Activated T-cell treated with anti-CD3 and anti-CD28 coated beads, Interleukin-2, amount 50 U/mL, for 4 hours (primary cell): ENCODE data around the gene PTGS1. TPM values are rescaled to one million over a fixed set of nuclear protein-coding genes. Genes with fewer than 3 reads are reported as not detected.
"Not testable (repeated sequence)": the region's sequence is repeated elsewhere in the genome, so short reads cannot be mapped to it uniquely, and the experiment has no call there.

ENCODE experiments used
- ATAC-seq, 2 donors: fragments of 200-7000 bp; cut with Tn5 transposase; one replicate each; pipeline ENCODE4 v1.10.0; 2021
- DNase-seq: peaks from one replicate; pipeline ENCODE4 v3.0.0-alpha.2; 2020
- H3K27me3 Mint-ChIP-seq: one replicate; pipeline ENCODE4 v1.8.0; 2021; ENCODE audit warnings: low read depth, mixed read lengths
- H3K36me3 Mint-ChIP-seq: one replicate; pipeline ENCODE4 v1.8.0; 2022; ENCODE audit warnings: mixed read lengths; ENCODE audit not compliant: insufficient read depth
- H3K4me1 Mint-ChIP-seq: one replicate; pipeline ENCODE4 v1.8.0; 2021; ENCODE audit warnings: low read depth, mixed read lengths
- H3K4me3 Mint-ChIP-seq: one replicate; pipeline ENCODE4 v1.8.0; 2021; ENCODE audit warnings: mild to moderate bottlenecking, moderate library complexity, mixed read lengths
- H3K9me3 Mint-ChIP-seq: one replicate; pipeline ENCODE4 v1.8.0; 2021; ENCODE audit warnings: mixed read lengths
- total RNA-seq, 3 donors: library from RNA; stranded (reverse); gene quantifications; one replicate each; pipeline ENCODE4 v1.2.1, GENCODE V29; 2021

The PTGS1 gene
- total RNA-seq, 3 donors from 2014 or later: 0.18 to 0.35 (median 0.35) TPM

- Mint-ChIP-seq H3K36me3 (no peaks in the 10 kb centered on the region), H3K9me3 (no peaks in the 10 kb centered on the region), H3K4me3 (no peak overlapping the region), H3K27me3 (peaks cover 12% of the 10 kb centered on the region), H3K4me1 (no peaks in the 10 kb centered on the region)
- no peak for DNase-seq
- ATAC-seq: no peak
Measured at GRCh38 chr9:122392714-122393113, 21.9 kb downstream of the PTGS1 start.

GRCh38 chr9:122393284-122393983, 22.6 kb downstream of the PTGS1 start:
- Mint-ChIP-seq H3K27me3 (peaks cover 12% of the 10 kb centered on the region), H3K9me3 (no peaks in the 10 kb centered on the region), H3K36me3 (no peaks in the 10 kb centered on the region), H3K4me3 (no peak overlapping the region), H3K4me1 (no peaks in the 10 kb centered on the region)
- DNase-seq (no peak), ATAC-seq (no peak)

DNA sequence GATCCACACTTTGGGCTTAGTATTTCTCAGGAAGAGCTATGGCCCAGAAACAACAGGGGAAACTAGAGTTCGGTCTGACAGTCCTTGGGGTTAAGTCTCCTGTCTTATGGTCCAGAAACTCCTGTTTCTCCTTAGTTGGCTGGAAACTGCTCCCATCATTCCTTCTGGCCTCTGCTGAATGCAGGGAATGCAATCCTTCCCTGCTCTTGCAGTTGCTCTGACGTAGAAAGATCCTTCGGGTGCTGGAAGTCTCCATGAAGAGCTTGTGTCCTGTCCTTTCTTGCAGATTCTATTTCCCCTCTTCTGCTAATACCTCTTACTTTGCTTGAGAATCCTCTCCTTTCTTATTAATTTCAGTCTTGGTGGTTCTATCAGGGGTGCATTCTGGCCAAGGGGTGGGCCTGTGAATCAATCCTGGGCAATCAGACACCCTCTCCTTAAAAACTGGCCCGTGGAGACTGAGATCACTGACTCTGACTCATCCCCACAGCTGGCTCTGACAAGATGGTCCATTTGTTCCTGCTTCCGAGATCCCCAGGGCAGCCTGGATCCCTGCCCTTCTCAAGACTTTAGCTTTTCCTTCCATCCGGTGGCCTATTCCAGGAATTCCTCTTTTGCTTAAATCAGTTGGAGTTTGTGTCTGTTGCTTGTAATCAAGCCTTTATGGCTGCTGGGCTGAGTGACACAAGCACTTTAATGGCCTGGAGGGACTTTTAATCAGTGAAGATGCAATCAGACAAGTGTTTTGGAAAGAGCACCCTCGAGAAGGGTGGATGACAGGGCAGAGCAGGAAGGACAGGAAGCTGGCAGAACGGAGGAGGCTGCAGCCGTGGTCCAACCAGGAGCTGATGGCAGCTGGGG, 23.7 kb downstream of the PTGS1 start:
- Mint-ChIP-seq H3K36me3 (no peaks in the 10 kb centered on the region), H3K4me3 (no peak overlapping the region), H3K4me1 (no peaks in the 10 kb centered on the region), H3K9me3 (peaks cover 6% of the 10 kb centered on the region), H3K27me3 (peaks cover 8% of the 10 kb centered on the region)
- ATAC-seq (no peak), DNase-seq (no peak)

DNA sequence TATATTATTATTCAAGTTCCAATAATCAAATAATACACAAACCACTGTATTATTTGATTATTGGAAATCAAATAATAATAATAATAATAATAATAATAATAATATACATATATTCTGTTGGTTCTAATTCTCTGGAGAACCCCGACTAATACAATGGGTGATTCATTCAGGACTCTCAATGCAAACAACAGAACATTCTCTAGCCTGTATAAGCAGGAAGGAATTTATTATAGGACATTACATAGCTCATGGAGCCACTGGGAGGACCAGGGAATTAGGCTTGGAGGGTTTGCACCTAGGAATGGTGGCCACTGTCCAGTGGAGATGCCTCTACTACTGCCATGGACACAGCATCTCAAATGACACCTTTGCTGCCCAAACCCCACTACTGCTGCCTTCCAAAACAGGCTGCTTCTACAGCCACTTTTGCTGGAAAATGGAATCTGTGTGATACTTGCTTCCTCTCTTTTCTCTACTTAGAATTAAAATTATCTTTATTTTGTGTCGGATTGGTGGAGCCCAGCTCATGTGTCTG, 25.9 kb downstream of the PTGS1 start:
- no peaks in the 10 kb centered on the region for H3K36me3 Mint-ChIP-seq
- H3K4me3 Mint-ChIP-seq: no peak overlapping the region
- ATAC-seq: no peak
- no peaks in the 10 kb centered on the region for H3K27me3 Mint-ChIP-seq
- H3K4me1 Mint-ChIP-seq: no peaks in the 10 kb centered on the region
- no peak for DNase-seq
- H3K9me3 Mint-ChIP-seq: peaks cover 16% of the 10 kb centered on the region

DNA sequence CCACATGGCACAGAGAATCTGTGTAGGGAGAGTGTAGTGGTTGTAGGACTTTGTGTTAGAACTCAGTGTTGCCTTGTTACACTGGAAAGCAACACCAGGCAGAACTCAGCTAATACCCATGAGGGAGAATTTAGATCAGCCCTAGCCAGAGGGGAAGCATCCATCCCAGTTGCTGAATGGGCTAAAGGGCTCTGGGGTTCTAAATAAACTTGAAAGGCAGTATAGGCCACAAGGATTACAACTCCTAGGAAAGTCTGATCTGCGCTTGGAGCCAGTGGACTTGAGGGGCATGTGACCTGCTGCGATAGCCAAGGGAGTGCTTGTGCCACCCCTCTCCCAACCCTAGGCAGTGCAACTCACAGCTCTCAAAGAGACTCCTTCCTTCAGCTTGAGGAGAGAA, 26.9 kb downstream of the PTGS1 start:
- no peaks in the 10 kb centered on the region for H3K36me3 Mint-ChIP-seq
- DNase-seq (no peak), ATAC-seq (no peak)
- H3K4me1 Mint-ChIP-seq: peaks cover 4% of the 10 kb centered on the region
- peaks cover 16% of the 10 kb centered on the region for H3K9me3 Mint-ChIP-seq
- H3K27me3 Mint-ChIP-seq: peaks cover 4% of the 10 kb centered on the region
- H3K4me3 Mint-ChIP-seq: no peak overlapping the region

DNA sequence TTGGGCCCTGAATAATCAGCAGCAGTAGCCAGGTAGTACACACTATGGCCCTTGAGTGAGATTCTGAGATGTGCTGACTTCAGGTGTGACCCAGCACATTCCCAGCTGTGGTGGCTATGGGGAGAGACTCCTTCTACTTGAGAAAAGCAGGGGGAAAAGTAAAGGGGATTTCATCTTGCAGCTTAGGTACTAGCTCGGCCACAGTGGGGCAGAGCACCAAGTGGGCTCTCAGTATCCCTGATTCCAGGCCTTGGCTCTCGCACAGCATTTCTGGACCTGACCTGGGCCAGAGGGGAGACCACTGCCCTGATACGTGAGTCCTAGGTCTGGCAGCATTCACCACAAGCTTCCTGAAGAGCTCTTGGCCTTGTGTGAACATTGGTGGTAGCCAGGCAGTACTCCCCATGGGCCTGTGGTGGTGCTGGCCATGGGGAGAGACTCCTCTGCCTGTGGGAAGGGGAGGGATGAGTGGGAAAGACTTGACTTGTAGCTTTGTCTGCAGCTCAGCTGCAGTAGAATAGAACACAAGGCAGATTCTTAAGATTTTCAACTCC, 27.6 kb downstream of the PTGS1 start:
- no peak for ATAC-seq

GRCh38 chr9:122401896-122402295, 31.1 kb downstream of the PTGS1 start:
- no peak overlapping the region for H3K4me3 Mint-ChIP-seq
- no peak for ATAC-seq
- peaks cover 13% of the 10 kb centered on the region for H3K27me3 Mint-ChIP-seq
- H3K36me3 Mint-ChIP-seq: no peaks in the 10 kb centered on the region
- peaks cover 5% of the 10 kb centered on the region for H3K4me1 Mint-ChIP-seq
- DNase-seq: no peak
- H3K9me3 Mint-ChIP-seq: peaks cover 16% of the 10 kb centered on the region

More for the DNA sequence above, 27.6 kb downstream of the PTGS1 start:
- no peak overlapping the region for H3K4me3 Mint-ChIP-seq
- peaks cover 16% of the 10 kb centered on the region for H3K9me3 Mint-ChIP-seq
- DNase-seq: no peak
- H3K36me3 Mint-ChIP-seq: no peaks in the 10 kb centered on the region
- H3K27me3 Mint-ChIP-seq: peaks cover 11% of the 10 kb centered on the region
- H3K4me1 Mint-ChIP-seq: peaks cover 5% of the 10 kb centered on the region

GRCh38 chr9:122402403-122402871, 31.6 kb downstream of the PTGS1 start:
- Mint-ChIP-seq H3K4me3 (no peak overlapping the region), H3K36me3 (no peaks in the 10 kb centered on the region), H3K4me1 (peaks cover 5% of the 10 kb centered on the region), H3K27me3 (peaks cover 13% of the 10 kb centered on the region), H3K9me3 (peaks cover 16% of the 10 kb centered on the region)
- ATAC-seq (peak; percentile 75 to 77), DNase-seq (no peak)

DNA sequence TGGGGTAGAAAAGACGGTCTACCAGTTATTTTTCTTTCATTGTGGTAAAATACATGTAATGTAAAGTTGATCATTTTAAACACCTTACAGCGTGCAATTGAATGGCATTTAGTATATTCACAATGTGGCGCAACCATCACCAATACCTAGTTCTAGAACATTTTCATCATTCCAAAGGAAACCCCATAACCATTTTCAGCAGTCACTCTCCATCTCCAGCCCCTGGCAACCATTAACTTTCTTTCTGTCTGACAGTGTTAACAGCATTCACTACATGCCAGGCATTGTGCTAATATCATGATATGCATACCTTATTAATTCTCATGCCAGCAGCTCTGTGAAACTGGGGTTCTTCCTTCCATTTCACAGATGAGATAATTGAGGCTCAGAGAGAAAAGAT, 32.0 kb downstream of the PTGS1 start:
- DNase-seq: no peak
- H3K4me1 Mint-ChIP-seq: peaks cover 5% of the 10 kb centered on the region
- no peak for ATAC-seq
- H3K9me3 Mint-ChIP-seq: peaks cover 16% of the 10 kb centered on the region
- no peak overlapping the region for H3K4me3 Mint-ChIP-seq
- peaks cover 13% of the 10 kb centered on the region for H3K27me3 Mint-ChIP-seq
- no peaks in the 10 kb centered on the region for H3K36me3 Mint-ChIP-seq

GRCh38 chr9:122403381-122404000, 32.7 kb downstream of the PTGS1 start:
- Mint-ChIP-seq H3K9me3 (peaks cover 16% of the 10 kb centered on the region), H3K4me3 (no peak overlapping the region), H3K4me1 (peaks cover 5% of the 10 kb centered on the region), H3K36me3 (no peaks in the 10 kb centered on the region), H3K27me3 (peaks cover 16% of the 10 kb centered on the region)
- no peak for ATAC-seq
- DNase-seq: no peak

- H3K4me1 Mint-ChIP-seq, H3K4me3 Mint-ChIP-seq, DNase-seq, H3K36me3 Mint-ChIP-seq, ATAC-seq, H3K9me3 Mint-ChIP-seq: not testable (repeated sequence)
- peaks cover 16% of the 10 kb centered on the region for H3K27me3 Mint-ChIP-seq
Measured at GRCh38 chr9:122405304-122406069, 34.7 kb downstream of the PTGS1 start.

DNA sequence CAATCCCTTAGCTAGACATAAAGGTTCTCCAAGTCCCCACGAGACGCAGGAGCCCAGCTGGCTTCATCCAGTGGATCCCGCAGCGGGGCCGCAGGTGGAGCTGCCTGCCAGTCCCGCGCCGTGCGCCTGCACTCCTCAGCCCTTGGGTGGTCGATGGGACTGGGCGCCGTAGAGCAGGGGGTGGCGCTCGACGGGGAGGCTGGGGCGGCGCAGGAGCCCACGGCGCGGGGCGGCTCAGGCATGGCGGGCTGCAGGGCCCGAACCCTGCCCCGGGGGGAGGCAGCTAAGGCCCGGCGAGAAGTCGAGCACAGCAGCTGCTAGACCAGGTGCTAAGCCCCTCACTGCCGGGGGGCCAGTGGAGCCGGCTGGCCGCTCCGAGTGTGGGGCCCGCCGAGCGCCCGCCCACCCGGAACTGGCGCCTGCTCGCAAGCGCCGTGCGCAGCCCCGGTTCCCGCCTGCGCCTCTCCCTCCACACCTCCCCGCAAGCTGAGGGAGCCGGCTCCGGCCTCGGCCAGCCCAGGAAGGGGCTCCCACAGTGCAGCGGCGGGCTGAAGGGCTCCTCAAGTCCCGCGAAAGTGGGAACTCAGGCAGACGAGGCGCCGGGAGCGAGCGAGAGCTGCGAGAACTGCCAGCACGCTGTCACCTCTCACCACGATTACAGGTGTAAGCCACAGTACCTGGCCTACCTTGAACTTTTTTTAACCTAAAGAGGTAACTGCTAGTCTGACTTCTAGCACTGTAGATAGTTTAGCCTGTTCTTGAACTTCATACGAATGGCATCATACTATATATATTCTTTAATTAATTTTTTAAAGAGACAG, 35.5 kb downstream of the PTGS1 start:
- ATAC-seq (peak; percentile 30 to 50), DNase-seq (no peak)
- Mint-ChIP-seq H3K9me3 (no peaks in the 10 kb centered on the region), H3K4me3 (peak overlapping the region; percentile 38), H3K27me3 (peaks cover 16% of the 10 kb centered on the region), H3K4me1 (peaks cover 5% of the 10 kb centered on the region), H3K36me3 (no peaks in the 10 kb centered on the region)

DNA sequence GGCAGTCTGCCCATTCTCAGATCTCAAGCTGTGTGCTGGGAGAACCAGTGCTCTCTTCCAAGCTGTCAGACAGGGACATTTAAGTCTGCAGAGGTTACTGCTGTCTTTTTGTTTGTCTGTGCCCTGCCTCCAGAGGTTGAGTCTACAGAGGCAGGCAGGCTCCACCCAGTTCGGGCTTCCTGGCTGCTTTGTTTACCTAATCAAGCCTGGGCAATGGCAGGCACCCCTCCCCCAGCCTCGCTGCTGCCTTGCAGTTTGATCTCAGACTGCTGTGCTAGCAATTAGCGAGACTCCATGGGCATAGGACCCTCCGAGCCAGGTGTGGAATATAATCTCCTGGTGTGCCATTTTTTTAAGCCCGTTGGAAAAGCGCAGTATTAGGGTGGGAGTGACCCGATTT, 43.3 kb downstream of the PTGS1 start:
- H3K4me3 Mint-ChIP-seq, DNase-seq, H3K4me1 Mint-ChIP-seq, ATAC-seq, H3K36me3 Mint-ChIP-seq, H3K9me3 Mint-ChIP-seq: not testable (repeated sequence)
- peaks cover 21% of the 10 kb centered on the region for H3K27me3 Mint-ChIP-seq
